Sigmoid colon (tissue), 7 donors: ENCODE data around the gene TMEM165. TPM values are rescaled to one million over a fixed set of nuclear protein-coding genes. Genes with fewer than 3 reads are reported as not detected.
"Not testable (repeated sequence)": the region's sequence is repeated elsewhere in the genome, so short reads cannot be mapped to it uniquely, and the experiment has no call there.

Experiments
- DNase-seq: peaks from one replicate; pipeline ENCODE4 v3.0.0-alpha.2; 2019
- H3K27ac ChIP-seq, 4 donors: fragments of 200-600 bp; sonication (generic); one replicate each; pipeline ENCODE4 v1.5.1; 2016 to 2019; ENCODE audit warnings: mild to moderate bottlenecking in 1 of 4
- H3K27me3 ChIP-seq, 3 donors: fragments of 200-600 bp; sonication (generic); one replicate each; pipeline ENCODE4 v1.5.1; 2019; ENCODE audit warnings: mild to moderate bottlenecking in 1 of 3
- H3K36me3 ChIP-seq, 4 donors: fragments of 200-600 bp; sonication (generic); one replicate each; pipeline ENCODE4 v1.5.1; 2016 to 2019
- H3K4me1 ChIP-seq, 4 donors: fragments of 200-600 bp; sonication (generic); one replicate each; pipeline ENCODE4 v1.5.1; 2017 to 2019
- H3K4me3 ChIP-seq, 4 donors: fragments of 200-600 bp; sonication (generic); one replicate each; pipeline ENCODE4 v1.5.1; 2017 to 2019; ENCODE audit warnings: mild to moderate bottlenecking in 2 of 4, moderate library complexity in 1 of 4
- H3K9me3 ChIP-seq, 4 donors: fragments of 200-600 bp in 3 of 4; sonication (generic) in 3 of 4; one replicate each; pipeline versions ENCODE4 v1.5.1 to v1.6.1; 2013 to 2019
- EP300 ChIP-seq, 4 donors: sonication (generic); formaldehyde crosslinking; IDR thresholded peaks; one replicate each; pipeline ENCODE4 v1.6.1; 2017; ENCODE audit warnings: antibody characterized with exemption in 4 of 4
- POLR2A ChIP-seq, 2 donors: fragments of 450-650 bp; IDR thresholded peaks; one replicate each; pipeline ENCODE4 v1.6.1; 2016; ENCODE audit warnings: antibody characterized with exemption in 2 of 2, mild to moderate bottlenecking in 2 of 2, moderate library complexity in 2 of 2
- POLR2AphosphoS5 ChIP-seq, 4 donors: sonication (generic); formaldehyde crosslinking; IDR thresholded peaks; one replicate each; pipeline ENCODE4 v1.6.1; 2017; ENCODE audit warnings: antibody characterized with exemption in 4 of 4
- WGBS, 2 donors: extraction: QIAGEN DNeasy Blood & Tissue Kit; methylation state at CpG; one replicate each; pipeline ENCODE4 v1.1.7; 2013; 5-methylcytosine and 5-hydroxymethylcytosine counted together
- intact Hi-C: fragments of 100-400 bp; cut with DNase I; formaldehyde crosslinking; loops from one replicate; pipeline ENCODE4 v1.15.1; 2023
- polyA plus RNA-seq, 3 donors: library from polyadenylated mRNA; stranded (reverse); fragments of 200-250 nt; gene quantifications; one replicate each; pipeline ENCODE4 v1.2.3, GENCODE V29; 2013
- total RNA-seq, 4 donors: library from RNA; depleted of rRNA; stranded (reverse); fragments of >200 nt; gene quantifications; one replicate each; pipeline ENCODE4 v1.1.0, GENCODE V29; 2016
- TF ChIP-seq, protein P1 (sequence below), 4 experiments: fragments of 450-650 bp in 3 of 4; fragments of 200-600 bp in 1 of 4; IDR thresholded peaks; one replicate each; pipeline ENCODE4 v1.5.1; 2016 to 2019; ENCODE audit warnings: antibody characterized with exemption in 4 of 4, mild to moderate bottlenecking in 3 of 4, moderate library complexity in 2 of 4
- donor health status: healthy with polysubstance abuse.
- donor health status: Bipolar disorder and iron deficiency.
- donor health status: healthy.

Gene TMEM165
- total and polyA plus RNA-seq, 7 donors: 12.9 to 219 (median 144) TPM

- Histone ChIP-seq H3K4me1 (peaks cover 0 to 28% (median 19%) of the 10 kb centered on the region in 4 donors), H3K4me3 (no peak overlapping the region), H3K27me3 (no peaks in the 10 kb centered on the region), H3K27ac (peak overlapping the region; percentile 52 to 86 (median 80)), H3K36me3 (no peaks in the 10 kb centered on the region), H3K9me3 (no peaks in the 10 kb centered on the region)
- 83 to 89% methylated on average over 8 of the region's 8 CpGs for WGBS, 2 donors
- intact Hi-C loops: loop anchor here (2.0 kb wide), 1 partner anchor 39 kb away; no protein-coding TSS in a partner anchor
- peak; percentile 80 for DNase-seq
- TF ChIP-seq, protein P1, sequence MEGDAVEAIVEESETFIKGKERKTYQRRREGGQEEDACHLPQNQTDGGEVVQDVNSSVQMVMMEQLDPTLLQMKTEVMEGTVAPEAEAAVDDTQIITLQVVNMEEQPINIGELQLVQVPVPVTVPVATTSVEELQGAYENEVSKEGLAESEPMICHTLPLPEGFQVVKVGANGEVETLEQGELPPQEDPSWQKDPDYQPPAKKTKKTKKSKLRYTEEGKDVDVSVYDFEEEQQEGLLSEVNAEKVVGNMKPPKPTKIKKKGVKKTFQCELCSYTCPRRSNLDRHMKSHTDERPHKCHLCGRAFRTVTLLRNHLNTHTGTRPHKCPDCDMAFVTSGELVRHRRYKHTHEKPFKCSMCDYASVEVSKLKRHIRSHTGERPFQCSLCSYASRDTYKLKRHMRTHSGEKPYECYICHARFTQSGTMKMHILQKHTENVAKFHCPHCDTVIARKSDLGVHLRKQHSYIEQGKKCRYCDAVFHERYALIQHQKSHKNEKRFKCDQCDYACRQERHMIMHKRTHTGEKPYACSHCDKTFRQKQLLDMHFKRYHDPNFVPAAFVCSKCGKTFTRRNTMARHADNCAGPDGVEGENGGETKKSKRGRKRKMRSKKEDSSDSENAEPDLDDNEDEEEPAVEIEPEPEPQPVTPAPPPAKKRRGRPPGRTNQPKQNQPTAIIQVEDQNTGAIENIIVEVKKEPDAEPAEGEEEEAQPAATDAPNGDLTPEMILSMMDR (IDR thresholded peaks at IDR 0.05): no peak
- TF ChIP-seq POLR2AphosphoS5 (IDR thresholded peaks at IDR 0.05) (peak; percentile 35 to 83 (median 54)), EP300 (IDR thresholded peaks at IDR 0.05) (peak in 2 of 4 donors; percentile 39 to 77), POLR2A (IDR thresholded peaks at IDR 0.05) (no peak)
Observed at GRCh38 chr4:55359397-55359916, 36.3 kb upstream of the TMEM165 start.

DNA sequence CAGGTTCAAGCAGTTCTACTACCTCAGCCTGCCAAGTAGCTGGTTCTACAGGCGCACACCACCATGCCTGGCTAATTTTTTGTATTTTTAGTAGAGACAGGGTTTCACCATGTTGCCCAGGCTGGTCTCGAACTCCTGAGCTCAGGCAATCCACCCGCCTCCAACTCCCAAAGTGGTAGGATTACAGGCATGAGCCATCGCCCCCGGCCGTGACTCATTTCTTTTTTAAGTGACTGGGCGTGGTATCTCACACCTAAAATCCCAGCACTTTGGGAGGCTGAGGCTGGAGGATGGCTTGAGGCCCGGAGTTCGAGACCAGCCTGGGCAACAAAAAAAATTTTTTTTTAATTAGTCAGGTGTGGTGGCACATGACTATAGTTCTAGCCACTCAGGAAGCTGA lies 32.8 kb upstream of the TMEM165 start:
- H3K4me1 ChIP-seq: peaks cover 0 to 20% (median 16%) of the 10 kb centered on the region in 4 donors
- H3K9me3 ChIP-seq, intact Hi-C loops, H3K36me3 ChIP-seq, H3K27ac ChIP-seq, DNase-seq, H3K27me3 ChIP-seq, H3K4me3 ChIP-seq: not testable (repeated sequence)
- 94 to 95% methylated on average over 9 of the region's 9 CpGs for WGBS, 2 donors

DNA sequence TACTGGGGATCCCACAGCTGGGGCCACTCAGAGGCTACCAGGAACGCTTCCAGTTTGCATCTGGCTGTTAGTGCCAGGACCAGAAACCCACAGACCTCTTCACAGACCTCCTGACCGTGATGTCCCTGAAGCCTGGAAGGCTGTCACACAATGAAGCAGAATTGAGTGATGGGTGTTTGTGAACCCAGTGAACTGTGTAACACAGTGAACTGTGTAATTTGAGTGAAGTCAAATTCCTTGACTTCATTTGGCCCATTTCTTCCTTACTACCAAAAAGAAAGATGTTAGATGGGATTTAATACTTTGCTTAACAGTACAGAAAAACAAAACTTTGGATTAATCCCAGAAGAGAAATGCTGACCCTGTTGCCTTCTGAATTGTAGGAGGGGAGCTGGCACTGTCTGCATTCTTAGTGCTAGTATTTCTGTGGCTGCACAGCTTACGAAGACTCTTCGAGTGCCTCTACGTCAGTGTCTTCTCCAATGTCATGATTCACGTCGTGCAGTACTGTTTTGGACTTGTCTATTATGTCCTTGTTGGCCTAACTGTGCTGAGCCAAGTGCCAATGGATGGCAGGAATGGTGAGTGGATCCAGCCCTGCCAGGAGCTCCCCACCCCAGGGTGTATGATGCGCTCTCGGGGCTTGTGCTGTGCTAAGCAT lies 31.9 kb upstream of the TMEM165 start:
- Histone ChIP-seq H3K4me1 (peaks cover 0 to 12% (median 7%) of the 10 kb centered on the region in 4 donors), H3K36me3 (no peaks in the 10 kb centered on the region), H3K27ac (no peak overlapping the region), H3K27me3 (no peaks in the 10 kb centered on the region), H3K4me3 (no peak overlapping the region), H3K9me3 (no peaks in the 10 kb centered on the region)
- intact Hi-C loops: no loop called here
- 86 to 89% methylated on average over 9 of the region's 9 CpGs for WGBS, 2 donors
- TF ChIP-seq POLR2A (IDR thresholded peaks at IDR 0.05) (no peak), EP300 (IDR thresholded peaks at IDR 0.05) (no peak), POLR2AphosphoS5 (IDR thresholded peaks at IDR 0.05) (no peak)
- TF ChIP-seq, protein P1 (IDR thresholded peaks at IDR 0.05): no peak
- DNase-seq: no peak

DNA sequence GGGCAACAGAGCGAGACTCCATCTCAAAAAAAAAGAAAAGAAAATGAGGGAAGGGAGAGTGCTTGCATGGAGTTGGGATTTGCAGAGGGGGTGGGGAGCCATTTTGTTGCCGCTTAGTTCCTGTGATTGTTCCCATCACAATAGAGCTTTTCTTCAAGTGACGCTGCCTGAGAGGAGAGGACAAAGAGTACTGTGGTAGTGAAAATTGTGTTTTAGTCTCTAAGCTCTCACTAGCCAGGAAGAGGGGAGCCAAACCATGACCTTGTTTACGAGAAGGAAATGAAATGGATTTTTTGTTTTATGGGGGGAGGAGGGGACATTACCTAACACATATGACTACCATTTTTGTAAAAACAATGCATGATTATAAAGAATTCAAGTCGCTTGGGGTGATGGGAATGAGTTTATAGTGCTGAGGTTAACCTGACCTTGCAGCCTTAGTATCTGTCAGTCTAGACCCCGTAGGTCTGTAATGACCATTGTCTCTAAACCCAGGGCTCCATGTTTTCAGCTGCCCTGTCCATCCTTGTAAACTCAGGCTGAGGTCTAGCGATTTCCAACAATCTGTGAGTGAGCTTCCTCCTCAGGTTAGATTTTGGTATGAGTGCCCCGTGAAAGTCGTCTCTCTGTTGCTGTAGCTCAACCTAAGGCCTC lies 30.9 kb upstream of the TMEM165 start:
- H3K4me1 ChIP-seq: peaks cover 0 to 4% (median 0%) of the 10 kb centered on the region in 4 donors

GRCh38 chr4:55365345-55365728 lies 30.4 kb upstream of the TMEM165 start:
- Histone ChIP-seq H3K4me1 (no peaks in the 10 kb centered on the region), H3K27ac (no peak overlapping the region), H3K9me3 (no peaks in the 10 kb centered on the region), H3K36me3 (no peaks in the 10 kb centered on the region), H3K4me3 (no peak overlapping the region), H3K27me3 (no peaks in the 10 kb centered on the region)
- no peak for DNase-seq
- WGBS, 2 donors: 91 to 97% methylated on average over 7 of the region's 7 CpGs
- TF ChIP-seq POLR2A (IDR thresholded peaks at IDR 0.05) (no peak), EP300 (IDR thresholded peaks at IDR 0.05) (no peak), POLR2AphosphoS5 (IDR thresholded peaks at IDR 0.05) (no peak)
- TF ChIP-seq, protein P1 (IDR thresholded peaks at IDR 0.05): no peak
- intact Hi-C loops: no loop called here

More for the DNA sequence above, 30.9 kb upstream of the TMEM165 start:
- no peaks in the 10 kb centered on the region for H3K27me3 ChIP-seq
- 94% methylated on average over 9 of the region's 9 CpGs for WGBS, 2 donors
- no peak overlapping the region for H3K27ac ChIP-seq
- H3K9me3 ChIP-seq: no peaks in the 10 kb centered on the region
- H3K4me3 ChIP-seq: no peak overlapping the region
- intact Hi-C loops: no loop called here
- no peak for DNase-seq
- no peaks in the 10 kb centered on the region for H3K36me3 ChIP-seq
- no peak for TF ChIP-seq POLR2A (IDR thresholded peaks at IDR 0.05)
- no peak for TF ChIP-seq EP300 (IDR thresholded peaks at IDR 0.05)
- TF ChIP-seq, protein P1 (IDR thresholded peaks at IDR 0.05): no peak
- no peak for TF ChIP-seq POLR2AphosphoS5 (IDR thresholded peaks at IDR 0.05)
